GM12878 (cell line): Measurements from ENCODE around the gene PIK3R2. TPM values are rescaled to one million over a fixed set of nuclear protein-coding genes. Genes with fewer than 3 reads are reported as not detected.
A peak's percentile ranks its signal among the peaks of the same experiment; 100 is the strongest.

Experiments
- ATAC-seq: fragments of 200-7000 bp; cut with Tn5 transposase; 3 replicates; pipeline ENCODE4 v1.9.1; 2020; ENCODE audit warnings: mild to moderate bottlenecking, moderate library complexity
- BruUV-seq: library from RNA; stranded (reverse); fragments of 400-500 nt; replicated peaks from 2 replicates; lab custom pipeline; 2021; lab: Mats Ljungman, UMichigan
- CTCF ChIA-PET: fragments of 300-600 bp; sonication (Branson Sonifier 250); formaldehyde crosslinking; extraction: SDS; loops from one replicate; lab custom pipeline; 2021; ENCODE audit warnings: inconsistent platforms; lab: Yijun Ruan, JAX
- POLR2A ChIA-PET: fragments of 350-600 bp; formaldehyde crosslinking; extraction: SDS; loops from one replicate; lab custom pipeline; 2021; ENCODE audit warnings: inconsistent platforms; lab: Charles Lee
- RAD21 ChIA-PET: fragments of 300-600 bp; sonication (Branson Sonifier 250); formaldehyde crosslinking; loops from one replicate; lab custom pipeline; 2023; ENCODE audit warnings: antibody characterized with exemption; ENCODE audit not compliant: unreplicated experiment; lab: Charles Lee
- SMC1A ChIA-PET: fragments of 300-600 bp; sonication (Branson Sonifier 250); formaldehyde crosslinking; loops from one replicate; lab custom pipeline; 2023; ENCODE audit not compliant: unreplicated experiment, uncharacterized antibody; lab: Charles Lee
- DNase-seq: peaks from one replicate; pipeline ENCODE4 v3.0.0-alpha.2; 2011; ENCODE audit warnings: low read depth, low spot score
- FAIRE-seq: peaks from 3 replicates; lab custom pipeline; 2011; peaks lifted over from hg19 to GRCh38; lab: Jason Lieb, UNC
- H2AFZ ChIP-seq: 2 replicates; pipeline ENCODE4 v1.6.0; 2011; ENCODE audit warnings: low read depth, low read length, control low read depth; ENCODE audit not compliant: control insufficient read depth
- H3K27ac ChIP-seq: 2 replicates; pipeline ENCODE4 v1.5.1; 2011; ENCODE audit warnings: control low read depth; ENCODE audit not compliant: control insufficient read depth, insufficient read depth
- H3K27me3 ChIP-seq, 2 experiments: replicated peaks in 1 of 2; 2 replicates each; pipeline versions ENCODE4 v1.6.0 to v1.6.1; 2011; ENCODE audit warnings: low read length in 1 of 2; ENCODE audit not compliant: control insufficient read depth in 2 of 2, insufficient read depth in 2 of 2
- H3K36me3 ChIP-seq, 2 experiments: 2 replicates each; pipeline ENCODE4 v1.5.1; 2011; ENCODE audit warnings: low read length in 1 of 2; ENCODE audit not compliant: control insufficient read depth in 2 of 2, insufficient read depth in 2 of 2
- H3K4me1 ChIP-seq: 2 replicates; pipeline ENCODE4 v1.6.1; 2011; ENCODE audit warnings: mild to moderate bottlenecking, low read length, moderate library complexity, mixed read lengths; ENCODE audit not compliant: control insufficient read depth, insufficient read depth
- H3K4me2 ChIP-seq: 2 replicates; pipeline ENCODE4 v1.6.0; 2011; ENCODE audit warnings: control low read depth; ENCODE audit not compliant: control insufficient read depth, insufficient read depth
- H3K4me3 ChIP-seq: fragments of 200-600 bp; sonication (generic); 2 replicates; pipeline ENCODE4 v1.5.1; 2016
- H3K79me2 ChIP-seq: 2 replicates; pipeline ENCODE4 v1.6.0; 2011; ENCODE audit warnings: low read length; ENCODE audit not compliant: control insufficient read depth, insufficient read depth
- H3K9ac ChIP-seq: 2 replicates; pipeline ENCODE4 v1.8.0; 2011; ENCODE audit warnings: low read length, control low read depth, mixed read lengths; ENCODE audit not compliant: control insufficient read depth, insufficient read depth
- H3K9me3 ChIP-seq: replicated peaks from 3 replicates; pipeline ENCODE4 v1.5.1; 2011; ENCODE audit warnings: mild to moderate bottlenecking, low read length; ENCODE audit not compliant: control insufficient read depth, insufficient read depth
- H4K20me1 ChIP-seq: 2 replicates; pipeline ENCODE4 v1.6.0; 2011; ENCODE audit not compliant: control insufficient read depth, insufficient read depth
- ATF7 ChIP-seq: fragments of 450-650 bp; IDR thresholded peaks from 2 replicates; pipeline ENCODE4 v1.6.1; 2016; ENCODE audit warnings: low read depth, mild to moderate bottlenecking
- BHLHE40 ChIP-seq, 2 experiments: fragments of 450-650 bp in 1 of 2; IDR thresholded peaks; 2 replicates each; pipeline ENCODE4 v1.6.1; 2011 to 2017; ENCODE audit warnings: low read depth in 2 of 2, borderline replicate concordance in 1 of 2, improper control_type of control experiment in 1 of 2, low read length in 1 of 2, mild to moderate bottlenecking in 1 of 2
- CREM ChIP-seq: IDR thresholded peaks from 2 replicates; pipeline ENCODE4 v1.6.1; 2014; ENCODE audit warnings: antibody characterized with exemption, low read depth
- DPF2 ChIP-seq: fragments of 450-650 bp; IDR thresholded peaks from 2 replicates; pipeline ENCODE4 v1.6.1; 2017; ENCODE audit warnings: mild to moderate bottlenecking
- EP300 ChIP-seq, 2 experiments: fragments of 150-350 bp in 1 of 2; IDR thresholded peaks; 2 replicates each; pipeline ENCODE4 v1.6.1; 2011 to 2012; ENCODE audit warnings: low read depth in 2 of 2, low read length in 2 of 2, borderline replicate concordance in 1 of 2, improper control_type of control experiment in 1 of 2, inconsistent platforms in 1 of 2; ENCODE audit not compliant: control insufficient read depth in 1 of 2
- EZH2 ChIP-seq: IDR thresholded peaks from 2 replicates; pipeline ENCODE4 v1.6.1; 2012; ENCODE audit warnings: low read depth, mild to moderate bottlenecking, control low read depth, inconsistent platforms, low read length, borderline replicate concordance; ENCODE audit not compliant: control insufficient read depth
- FOS ChIP-seq: IDR thresholded peaks from 3 replicates; pipeline ENCODE4 v1.6.1; 2011; ENCODE audit warnings: borderline replicate concordance; ENCODE audit not compliant: insufficient read length; ENCODE audit errors: extremely low read depth
- HDGF ChIP-seq: fragments of 450-650 bp; IDR thresholded peaks from 2 replicates; pipeline ENCODE4 v1.6.1; 2016; ENCODE audit warnings: antibody characterized with exemption
- MXI1 ChIP-seq: fragments of 150-350 bp; IDR thresholded peaks from 2 replicates; pipeline ENCODE4 v1.6.1; 2011; ENCODE audit warnings: low read depth, mild to moderate bottlenecking, inconsistent platforms, low read length, improper control_type of control experiment
- RFX5 ChIP-seq: IDR thresholded peaks from 2 replicates; pipeline ENCODE4 v1.6.1; 2011; ENCODE audit warnings: low read depth, low read length, improper control_type of control experiment
- SP1 ChIP-seq: IDR thresholded peaks from one replicate; pipeline ENCODE4 v1.6.1; 2011; ENCODE audit warnings: low read depth, low read length
- STAT1 ChIP-seq: fragments of 450-650 bp; conservative IDR thresholded peaks from 2 replicates; pipeline ENCODE4 v1.6.1; 2014; ENCODE audit warnings: antibody characterized with exemption, mild to moderate bottlenecking
- WGBS: methylation state at CpG from one replicate; pipeline ENCODE4 v1.1.6; 2016; ENCODE audit warnings: low lambda C conversion rate; ENCODE audit not compliant: insufficient replicate concordance, insufficient coverage; ENCODE audit errors: missing lambda C conversion rate; 5-methylcytosine and 5-hydroxymethylcytosine counted together
- in situ Hi-C: fragments of 300-500 bp; cut with MboI; formaldehyde crosslinking; loops from 9 replicates; pipeline ENCODE4 v1.14.3; 2018; ENCODE audit warnings: mixed read lengths
- intact Hi-C: fragments of 100-400 bp; cut with micrococcal nuclease; formaldehyde crosslinking; loops from one replicate; pipeline ENCODE4 v1.14.2; 2022; ENCODE audit not compliant: unreplicated experiment
- polyA plus RNA-seq, 11 experiments: library from polyadenylated mRNA; depleted of rRNA in 4 of 11; unstranded in 6 of 11; stranded (reverse) in 5 of 11; fragments of >200 nt; fragmentation: Nextera tagmentation in 4 of 11; fragmentation: Illumina TruSeq in 1 of 11; extraction: Ambion mirVana in 4 of 11; extraction: Trizol in 1 of 11; gene quantifications; 1 replicate in 1 of 11; 2 replicates in 10 of 11; pipeline versions ENCODE4 v1.2.1 to v1.2.3, GENCODE V29; 2011 to 2016; ENCODE audit warnings: inconsistent platforms in 2 of 11, missing spikeins in 2 of 11, low read depth in 1 of 11
- total RNA-seq, 4 experiments: library from RNA; depleted of rRNA in 3 of 4; stranded (reverse); fragments of >200 nt in 3 of 4; fragmentation: Illumina TruSeq in 1 of 4; extraction: Trizol in 1 of 4; gene quantifications; 2 replicates each; pipeline versions ENCODE4 v1.2.1 to v1.2.3, GENCODE V29; 2013 to 2021
- TF ChIP-seq, protein P1 (sequence below): fragments of 450-650 bp; IDR thresholded peaks from 2 replicates; pipeline ENCODE4 v1.6.1; 2014; ENCODE audit warnings: mild to moderate bottlenecking
- TF ChIP-seq, protein P2 (sequence below): fragments of 450-650 bp; IDR thresholded peaks from 2 replicates; pipeline ENCODE4 v1.6.1; 2016; ENCODE audit warnings: mild to moderate bottlenecking, moderate library complexity, borderline replicate concordance
- TF ChIP-seq, protein P3 (sequence below): IDR thresholded peaks from 2 replicates; pipeline ENCODE4 v1.6.1; 2012; ENCODE audit warnings: low read depth, low read length, improper control_type of control experiment

PIK3R2 gene
- total and polyA plus RNA-seq, 10 of the 15 experiments (the other 5 are each of a cell fraction or from before 2014, with no cell fraction given), result 0.26 to 22.6 (median 2.5) TPM

DNA sequence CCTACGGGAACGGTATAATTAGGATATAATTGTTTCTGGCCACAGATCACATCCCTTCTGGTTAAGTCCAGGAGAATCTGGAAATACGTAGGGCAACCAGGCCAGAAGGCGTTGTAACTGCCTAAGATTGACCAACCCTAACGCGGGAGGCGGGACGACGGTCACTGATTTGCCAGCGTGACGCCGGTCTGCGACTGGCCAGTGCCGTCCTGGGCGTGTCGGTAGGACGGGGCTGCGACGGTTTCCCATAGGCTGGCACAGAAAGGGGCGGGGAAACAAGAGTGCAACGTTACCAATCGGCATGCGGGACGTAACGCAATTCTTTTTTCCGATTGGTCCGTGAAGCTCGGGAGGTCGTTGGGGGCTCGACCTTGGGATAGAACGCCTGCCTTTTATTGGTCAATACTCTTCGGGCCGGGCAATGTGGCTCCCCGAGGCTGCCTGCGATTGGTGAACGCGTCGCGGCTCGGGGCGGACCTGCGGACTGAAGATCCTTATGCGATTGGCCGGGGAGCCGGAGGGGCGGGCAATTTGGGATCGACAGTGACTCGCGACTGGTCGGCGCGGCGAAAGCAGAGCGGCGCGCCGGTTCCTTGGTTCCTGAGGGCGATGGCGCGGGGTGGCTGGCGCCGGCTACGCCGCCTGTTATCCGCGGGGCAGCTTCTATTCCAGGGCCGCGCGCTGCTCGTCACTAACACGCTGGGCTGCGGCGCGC, 39.9 kb downstream of the PIK3R2 start, which contains the start of gene MPV17L2:
Gene MPV17L2, plus strand, starts transcription at position 546 of the 715 bp plus-strand sequence. Its CDS starts 64 bp downstream, at position 610.
- CTCF ChIA-PET, result interaction anchor here (0.6 to 3.8 kb wide), 15 partner anchors 7 to 136 kb away, joined by 3 to 30 read pairs (median 8); partner anchors contain the start of genes LSM4 and RAB3A
- Histone ChIP-seq H3K27ac (peak within 1 kb of the TSS; percentile 65), H3K4me1 (peaks cover 11% of the 10 kb centered on the region), H3K27me3 (no peaks in the 10 kb centered on the region), H2AFZ (peak within 1 kb of the TSS; percentile 73), H3K4me2 (peak within 1 kb of the TSS; percentile 96), H3K9me3 (no peaks in the 10 kb centered on the region), H3K79me2 (peaks cover 5% of the 10 kb centered on the region), H4K20me1 (no peaks in the 10 kb centered on the region), H3K36me3 (peaks cover 5 to 8% of the 10 kb centered on the region in 2 experiments; a peak in 3 of 4 replicates), H3K4me3 (peak within 1 kb of the TSS; percentile 79), H3K9ac (peak within 1 kb of the TSS; percentile 71)
- peak; percentile 94 for ATAC-seq
- WGBS, result 4% methylated on average over 74 of the region's 74 CpGs
- RAD21 ChIA-PET, result interaction anchor here (0.6 to 4.5 kb wide), 17 partner anchors 10 to 182 kb away, joined by 3 to 36 read pairs (median 7); partner anchors contain the start of genes JUND and RAB3A
- FAIRE-seq, result peak; percentile 99
- in situ Hi-C loops (no loop called here), intact Hi-C loops (loop anchor here (1.0 kb wide), 1 partner anchor 20 kb away; the partner anchor contains the start of gene IFI30)
- SMC1A ChIA-PET, result interaction anchor here (0.5 to 3.4 kb wide), 16 partner anchors 10 to 198 kb away, joined by 3 to 21 read pairs (median 6); partner anchors contain the start of genes IL12RB1, JUND and RAB3A
- POLR2A ChIA-PET, result interaction anchor here (0.8 to 2.5 kb wide), 12 partner anchors 9 to 130 kb away, joined by 4 to 24 read pairs (median 8); partner anchors contain the start of genes LSM4 and RAB3A
- BruUV-seq, result no TSS peak
- DNase-seq, result peak; percentile 100
- TF ChIP-seq, protein P1, sequence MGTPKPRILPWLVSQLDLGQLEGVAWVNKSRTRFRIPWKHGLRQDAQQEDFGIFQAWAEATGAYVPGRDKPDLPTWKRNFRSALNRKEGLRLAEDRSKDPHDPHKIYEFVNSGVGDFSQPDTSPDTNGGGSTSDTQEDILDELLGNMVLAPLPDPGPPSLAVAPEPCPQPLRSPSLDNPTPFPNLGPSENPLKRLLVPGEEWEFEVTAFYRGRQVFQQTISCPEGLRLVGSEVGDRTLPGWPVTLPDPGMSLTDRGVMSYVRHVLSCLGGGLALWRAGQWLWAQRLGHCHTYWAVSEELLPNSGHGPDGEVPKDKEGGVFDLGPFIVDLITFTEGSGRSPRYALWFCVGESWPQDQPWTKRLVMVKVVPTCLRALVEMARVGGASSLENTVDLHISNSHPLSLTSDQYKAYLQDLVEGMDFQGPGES, result peak; percentile 99
- TF ChIP-seq MXI1 (peak; percentile 64), EZH2 (peak; percentile 89; the same call in 1 of the 2 replicates), ATF7 (0 out of 2 replicates have a peak, but pooled peaks have one; percentile 25), BHLHE40 (IDR thresholded peaks at IDR 0.05; ENCODE audit: borderline replicate concordance in 1 of 2, low read depth in 2 of 2, low read length in 1 of 2) (peak in 1 of 2 experiments; percentile 18; a peak in 2 of 4 replicates), RFX5 (peak; percentile 97), CREM (peak; percentile 94), DPF2 (peak; percentile 63; the same call in 1 of the 2 replicates), SP1 (peak; percentile 100), HDGF (peak; percentile 87), FOS (peak; percentile 86), EP300 (IDR thresholded peaks at IDR 0.05; ENCODE audit: borderline replicate concordance in 1 of 2, control insufficient read depth in 1 of 2, low read depth in 2 of 2, low read length in 2 of 2) (0 out of 4 replicates have a peak, but pooled peaks of 1 of the 2 experiments have one; percentile 8), STAT1 (no peak)
- TF ChIP-seq, protein P2, sequence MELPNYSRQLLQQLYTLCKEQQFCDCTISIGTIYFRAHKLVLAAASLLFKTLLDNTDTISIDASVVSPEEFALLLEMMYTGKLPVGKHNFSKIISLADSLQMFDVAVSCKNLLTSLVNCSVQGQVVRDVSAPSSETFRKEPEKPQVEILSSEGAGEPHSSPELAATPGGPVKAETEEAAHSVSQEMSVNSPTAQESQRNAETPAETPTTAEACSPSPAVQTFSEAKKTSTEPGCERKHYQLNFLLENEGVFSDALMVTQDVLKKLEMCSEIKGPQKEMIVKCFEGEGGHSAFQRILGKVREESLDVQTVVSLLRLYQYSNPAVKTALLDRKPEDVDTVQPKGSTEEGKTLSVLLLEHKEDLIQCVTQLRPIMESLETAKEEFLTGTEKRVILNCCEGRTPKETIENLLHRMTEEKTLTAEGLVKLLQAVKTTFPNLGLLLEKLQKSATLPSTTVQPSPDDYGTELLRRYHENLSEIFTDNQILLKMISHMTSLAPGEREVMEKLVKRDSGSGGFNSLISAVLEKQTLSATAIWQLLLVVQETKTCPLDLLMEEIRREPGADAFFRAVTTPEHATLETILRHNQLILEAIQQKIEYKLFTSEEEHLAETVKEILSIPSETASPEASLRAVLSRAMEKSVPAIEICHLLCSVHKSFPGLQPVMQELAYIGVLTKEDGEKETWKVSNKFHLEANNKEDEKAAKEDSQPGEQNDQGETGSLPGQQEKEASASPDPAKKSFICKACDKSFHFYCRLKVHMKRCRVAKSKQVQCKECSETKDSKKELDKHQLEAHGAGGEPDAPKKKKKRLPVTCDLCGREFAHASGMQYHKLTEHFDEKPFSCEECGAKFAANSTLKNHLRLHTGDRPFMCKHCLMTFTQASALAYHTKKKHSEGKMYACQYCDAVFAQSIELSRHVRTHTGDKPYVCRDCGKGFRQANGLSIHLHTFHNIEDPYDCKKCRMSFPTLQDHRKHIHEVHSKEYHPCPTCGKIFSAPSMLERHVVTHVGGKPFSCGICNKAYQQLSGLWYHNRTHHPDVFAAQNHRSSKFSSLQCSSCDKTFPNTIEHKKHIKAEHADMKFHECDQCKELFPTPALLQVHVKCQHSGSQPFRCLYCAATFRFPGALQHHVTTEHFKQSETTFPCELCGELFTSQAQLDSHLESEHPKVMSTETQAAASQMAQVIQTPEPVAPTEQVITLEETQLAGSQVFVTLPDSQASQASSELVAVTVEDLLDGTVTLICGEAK, result no peak; the same call in 1 of the 2 replicates
- TF ChIP-seq, protein P3, sequence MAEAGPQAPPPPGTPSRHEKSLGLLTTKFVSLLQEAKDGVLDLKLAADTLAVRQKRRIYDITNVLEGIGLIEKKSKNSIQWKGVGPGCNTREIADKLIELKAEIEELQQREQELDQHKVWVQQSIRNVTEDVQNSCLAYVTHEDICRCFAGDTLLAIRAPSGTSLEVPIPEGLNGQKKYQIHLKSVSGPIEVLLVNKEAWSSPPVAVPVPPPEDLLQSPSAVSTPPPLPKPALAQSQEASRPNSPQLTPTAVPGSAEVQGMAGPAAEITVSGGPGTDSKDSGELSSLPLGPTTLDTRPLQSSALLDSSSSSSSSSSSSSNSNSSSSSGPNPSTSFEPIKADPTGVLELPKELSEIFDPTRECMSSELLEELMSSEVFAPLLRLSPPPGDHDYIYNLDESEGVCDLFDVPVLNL, result peak; percentile 49; the same call in 1 of the 2 replicates
